ENCODE measurements around the gene PRKAG2.

The PRKAG2 gene

DNA sequence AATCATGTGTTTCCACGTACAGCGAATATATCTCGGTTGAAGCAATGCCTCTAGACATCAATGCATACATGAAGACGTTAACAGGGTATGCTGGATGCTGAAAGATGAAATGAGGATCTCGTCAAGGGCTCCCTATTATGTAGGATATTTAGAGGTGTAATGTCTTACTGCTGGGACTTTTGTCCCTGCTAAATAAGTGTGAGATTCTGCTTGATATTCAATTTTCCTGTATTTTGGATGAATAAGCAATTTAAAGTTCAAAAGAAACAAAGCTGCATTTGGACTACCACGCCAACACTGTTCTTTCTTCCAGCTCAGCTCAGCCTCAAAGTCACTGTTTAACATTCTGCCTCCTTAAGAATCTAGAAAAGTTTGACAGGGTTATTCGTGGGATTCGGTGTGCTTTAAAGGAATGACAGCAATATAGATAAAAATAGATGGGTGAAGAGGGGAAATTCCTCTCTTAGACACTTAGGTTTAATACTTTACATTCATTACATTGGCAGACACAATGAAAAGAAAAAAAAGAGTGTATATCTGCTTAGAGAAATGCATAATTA lies 247.1 kb downstream of the PRKAG2 start:
- Histone ChIP-seq H3K4me3 (ENCODE audit: low read depth in 1 of 2, low read length in 1 of 2) (no peak overlapping the region), H3K4me1 (ENCODE audit: control insufficient read depth in 1 of 2, insufficient read depth in 1 of 2, low read depth in 1 of 2, low read length in 1 of 2) (peaks cover 24 to 28% of the 10 kb centered on the region in 2 experiments), H3K27me3 (peaks cover 12% of the 10 kb centered on the region), H3K36me3 (no peaks in the 10 kb centered on the region), H3K27ac (no peak overlapping the region), H3K9me3 (no peaks in the 10 kb centered on the region)
- TF ChIP-seq, protein P1, sequence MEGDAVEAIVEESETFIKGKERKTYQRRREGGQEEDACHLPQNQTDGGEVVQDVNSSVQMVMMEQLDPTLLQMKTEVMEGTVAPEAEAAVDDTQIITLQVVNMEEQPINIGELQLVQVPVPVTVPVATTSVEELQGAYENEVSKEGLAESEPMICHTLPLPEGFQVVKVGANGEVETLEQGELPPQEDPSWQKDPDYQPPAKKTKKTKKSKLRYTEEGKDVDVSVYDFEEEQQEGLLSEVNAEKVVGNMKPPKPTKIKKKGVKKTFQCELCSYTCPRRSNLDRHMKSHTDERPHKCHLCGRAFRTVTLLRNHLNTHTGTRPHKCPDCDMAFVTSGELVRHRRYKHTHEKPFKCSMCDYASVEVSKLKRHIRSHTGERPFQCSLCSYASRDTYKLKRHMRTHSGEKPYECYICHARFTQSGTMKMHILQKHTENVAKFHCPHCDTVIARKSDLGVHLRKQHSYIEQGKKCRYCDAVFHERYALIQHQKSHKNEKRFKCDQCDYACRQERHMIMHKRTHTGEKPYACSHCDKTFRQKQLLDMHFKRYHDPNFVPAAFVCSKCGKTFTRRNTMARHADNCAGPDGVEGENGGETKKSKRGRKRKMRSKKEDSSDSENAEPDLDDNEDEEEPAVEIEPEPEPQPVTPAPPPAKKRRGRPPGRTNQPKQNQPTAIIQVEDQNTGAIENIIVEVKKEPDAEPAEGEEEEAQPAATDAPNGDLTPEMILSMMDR (IDR thresholded peaks at IDR 0.05) = no peak

GRCh38 chr7:151628846-151629604 lies 247.9 kb downstream of the PRKAG2 start:
- H3K27ac ChIP-seq = no peak overlapping the region
- H3K4me1 ChIP-seq (ENCODE audit: control insufficient read depth in 1 of 2, insufficient read depth in 1 of 2, low read depth in 1 of 2, low read length in 1 of 2) = peaks cover 24 to 28% of the 10 kb centered on the region in 2 experiments
- no peak overlapping the region for H3K4me3 ChIP-seq (ENCODE audit: low read depth in 1 of 2, low read length in 1 of 2)
- H3K27me3 ChIP-seq = peaks cover 12% of the 10 kb centered on the region
- TF ChIP-seq, protein P1 (IDR thresholded peaks at IDR 0.05) = no peak
- no peaks in the 10 kb centered on the region for H3K9me3 ChIP-seq
- no peaks in the 10 kb centered on the region for H3K36me3 ChIP-seq

DNA sequence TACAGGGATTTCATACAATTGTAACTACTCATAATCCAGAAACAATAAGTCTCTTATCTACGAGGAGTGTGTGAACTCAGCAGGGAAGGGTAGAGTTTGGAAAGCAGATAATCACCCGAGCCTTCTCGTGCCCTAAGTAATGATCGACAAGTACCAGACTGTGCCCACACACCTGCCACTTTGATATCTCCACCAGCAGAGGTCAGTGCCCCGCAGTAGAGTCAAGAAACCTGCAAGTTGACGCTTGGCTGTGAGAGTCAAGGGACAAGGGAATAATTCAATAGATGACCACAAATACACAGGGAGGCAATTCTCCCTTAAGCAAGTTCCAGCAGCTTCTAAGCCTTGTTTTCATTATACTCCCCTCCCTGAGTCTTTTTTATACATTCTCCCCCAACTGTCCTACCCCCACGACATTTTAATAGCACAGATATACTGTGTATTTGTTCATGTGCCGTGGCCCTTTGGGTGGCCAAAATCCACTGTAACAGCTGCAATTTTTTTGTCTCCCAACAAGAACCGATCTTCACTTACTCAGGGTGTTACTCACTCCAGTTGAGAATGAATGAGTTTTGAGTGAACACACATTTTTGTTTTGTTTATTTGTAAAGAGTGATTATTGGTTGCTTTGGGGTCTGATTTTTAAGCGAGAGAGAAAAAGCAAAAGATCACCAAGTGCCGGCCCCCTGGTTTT lies 250.3 kb downstream of the PRKAG2 start:
- TF ChIP-seq, protein P1 (IDR thresholded peaks at IDR 0.05) = no peak
- no peak overlapping the region for H3K27ac ChIP-seq
- H3K4me3 ChIP-seq (ENCODE audit: low read depth in 1 of 2, low read length in 1 of 2) = no peak overlapping the region
- no peaks in the 10 kb centered on the region for H3K9me3 ChIP-seq
- peaks cover 12% of the 10 kb centered on the region in 2 experiments for H3K4me1 ChIP-seq (ENCODE audit: control insufficient read depth in 1 of 2, insufficient read depth in 1 of 2, low read depth in 1 of 2, low read length in 1 of 2)
- H3K27me3 ChIP-seq = peaks cover 12% of the 10 kb centered on the region
- no peaks in the 10 kb centered on the region for H3K36me3 ChIP-seq

GRCh38 chr7:151625606-151626005 lies 251.3 kb downstream of the PRKAG2 start:
- TF ChIP-seq, protein P1 (IDR thresholded peaks at IDR 0.05) = no peak
- Histone ChIP-seq H3K36me3 (no peaks in the 10 kb centered on the region), H3K9me3 (no peaks in the 10 kb centered on the region), H3K27ac (no peak overlapping the region), H3K4me1 (ENCODE audit: control insufficient read depth in 1 of 2, insufficient read depth in 1 of 2, low read depth in 1 of 2, low read length in 1 of 2) (peaks cover 2% of the 10 kb centered on the region in 2 experiments), H3K4me3 (ENCODE audit: low read depth in 1 of 2, low read length in 1 of 2) (no peak overlapping the region), H3K27me3 (peaks cover 8% of the 10 kb centered on the region)

- H3K9me3 ChIP-seq = no peaks in the 10 kb centered on the region
- no peak overlapping the region for H3K27ac ChIP-seq
- no peak overlapping the region for H3K4me3 ChIP-seq (ENCODE audit: low read depth in 1 of 2, low read length in 1 of 2)
- H3K36me3 ChIP-seq = no peaks in the 10 kb centered on the region
- H3K27me3 ChIP-seq = no peaks in the 10 kb centered on the region
- H3K4me1 ChIP-seq (ENCODE audit: control insufficient read depth in 1 of 2, insufficient read depth in 1 of 2, low read depth in 1 of 2, low read length in 1 of 2) = no peaks in the 10 kb centered on the region
- TF ChIP-seq, protein P1 (IDR thresholded peaks at IDR 0.05) = no peak
Measured at GRCh38 chr7:151624246-151624928, 252.5 kb downstream of the PRKAG2 start.

Data from neutrophil (primary cell).